Calu3 (cell line): ENCODE results near the gene TGFBRAP1. TPM values are rescaled to one million over a fixed set of nuclear protein-coding genes. Genes with fewer than 3 reads are reported as not detected.

Experiments used
- BruUV-seq: library from RNA; stranded (reverse); fragments of 400-500 nt; replicated peaks from 2 replicates; lab custom pipeline; 2021; lab: Mats Ljungman, UMichigan
- CTCF ChIA-PET: fragments of 300-600 bp; sonication (Branson Sonifier 250); formaldehyde crosslinking; loops from one replicate; lab custom pipeline; 2022; ENCODE audit warnings: antibody characterized with exemption; lab: Charles Lee
- DNase-seq: peaks from one replicate; pipeline ENCODE4 v3.0.0; 2022
- H3K27ac Mint-ChIP-seq: one replicate; pipeline ENCODE4 v1.8.0; 2022; ENCODE audit warnings: mixed read lengths; ENCODE audit not compliant: unreplicated experiment
- H3K27me3 Mint-ChIP-seq: one replicate; pipeline ENCODE4 v1.8.0; 2022; ENCODE audit warnings: mixed read lengths; ENCODE audit not compliant: unreplicated experiment
- H3K36me3 Mint-ChIP-seq: one replicate; pipeline ENCODE4 v1.8.0; 2022; ENCODE audit warnings: mild to moderate bottlenecking, moderate library complexity, mixed read lengths; ENCODE audit not compliant: insufficient read depth, unreplicated experiment
- H3K4me1 Mint-ChIP-seq: one replicate; pipeline ENCODE4 v1.8.0; 2022; ENCODE audit warnings: mild to moderate bottlenecking, low read depth, mixed read lengths; ENCODE audit not compliant: unreplicated experiment
- H3K4me3 Mint-ChIP-seq: one replicate; pipeline ENCODE4 v1.8.0; 2022; ENCODE audit warnings: mild to moderate bottlenecking, low read depth, moderate library complexity, mixed read lengths; ENCODE audit not compliant: unreplicated experiment
- H3K9me3 Mint-ChIP-seq: one replicate; pipeline ENCODE4 v1.8.0; 2022; ENCODE audit warnings: low read depth, mixed read lengths; ENCODE audit not compliant: unreplicated experiment
- CTCF ChIP-seq: fragments of 200-600 bp; IDR thresholded peaks from one replicate; pipeline ENCODE4 v1.8.0; 2022; ENCODE audit warnings: antibody characterized with exemption; ENCODE audit not compliant: unreplicated experiment
- intact Hi-C: fragments of 100-400 bp; cut with micrococcal nuclease; formaldehyde crosslinking; loops from one replicate; pipeline ENCODE4 v1.10.0; 2022; ENCODE audit not compliant: unreplicated experiment
- total RNA-seq: library from RNA; stranded (reverse); gene quantifications from 2 replicates; pipeline ENCODE4 v1.2.3, GENCODE V29; 2022

The TGFBRAP1 gene
- total RNA-seq, 1 experiment from 2014 or later: 24.3 TPM

GRCh38 chr2:105298017-105298416 is 31.5 kb downstream of the TGFBRAP1 start:
- no peaks in the 10 kb centered on the region for H3K27me3 Mint-ChIP-seq
- no peaks in the 10 kb centered on the region for H3K4me1 Mint-ChIP-seq
- CTCF ChIA-PET: interaction anchor here (0.6 kb wide), 1 partner anchor 223 kb away, joined by 3 read pairs; no protein-coding TSS in a partner anchor
- H3K27ac Mint-ChIP-seq: no peak overlapping the region
- TF ChIP-seq CTCF: no peak
- no peak for DNase-seq
- no peaks in the 10 kb centered on the region for H3K9me3 Mint-ChIP-seq
- BruUV-seq: no TSS peak
- intact Hi-C loops: loop anchor here (10.0 kb wide), 1 partner anchor 183 kb away; no protein-coding TSS in a partner anchor
- peaks cover 13% of the 10 kb centered on the region for H3K36me3 Mint-ChIP-seq
- no peak overlapping the region for H3K4me3 Mint-ChIP-seq

GRCh38 chr2:105297216-105297615 is 32.3 kb downstream of the TGFBRAP1 start:
- no peak for TF ChIP-seq CTCF
- H3K27ac Mint-ChIP-seq: peak overlapping the region; percentile 14
- BruUV-seq: no TSS peak

GRCh38 chr2:105296017-105296611 is 33.4 kb downstream of the TGFBRAP1 start:
- DNase-seq: no peak
- intact Hi-C loops: loop anchor here (10.0 kb wide), 1 partner anchor 181 kb away; no protein-coding TSS in a partner anchor
- Mint-ChIP-seq H3K27ac (no peak overlapping the region), H3K9me3 (no peaks in the 10 kb centered on the region), H3K27me3 (no peaks in the 10 kb centered on the region), H3K4me3 (no peak overlapping the region), H3K36me3 (peaks cover 13% of the 10 kb centered on the region), H3K4me1 (no peaks in the 10 kb centered on the region)
- CTCF ChIA-PET: no interaction called here
- no TSS peak for BruUV-seq
- no peak for TF ChIP-seq CTCF

More at GRCh38 chr2:105297216-105297615, 32.3 kb downstream of the TGFBRAP1 start:
- intact Hi-C loops: loop anchor here (10.0 kb wide), 1 partner anchor 182 kb away; no protein-coding TSS in a partner anchor
- no peaks in the 10 kb centered on the region for H3K27me3 Mint-ChIP-seq
- DNase-seq: no peak
- CTCF ChIA-PET: no interaction called here
- no peak overlapping the region for H3K4me3 Mint-ChIP-seq
- no peaks in the 10 kb centered on the region for H3K4me1 Mint-ChIP-seq
- H3K36me3 Mint-ChIP-seq: peaks cover 13% of the 10 kb centered on the region
- H3K9me3 Mint-ChIP-seq: no peaks in the 10 kb centered on the region

- DNase-seq: peak; percentile 61
- Mint-ChIP-seq H3K9me3 (no peaks in the 10 kb centered on the region), H3K27me3 (no peaks in the 10 kb centered on the region), H3K4me1 (no peaks in the 10 kb centered on the region), H3K27ac (no peak overlapping the region), H3K36me3 (peaks cover 20% of the 10 kb centered on the region), H3K4me3 (no peak overlapping the region)
- TF ChIP-seq CTCF: peak; percentile 54
- no TSS peak for BruUV-seq
- intact Hi-C loops: loop anchor here (10.0 kb wide), 1 partner anchor 180 kb away; no protein-coding TSS in a partner anchor
- CTCF ChIA-PET: interaction anchor here (0.6 to 1.4 kb wide), 4 partner anchors 16 to 123 kb away, joined by 3 to 4 read pairs (median 3); partner anchors contain the start of gene TGFBRAP1
These were observed 34.6 kb downstream of the TGFBRAP1 start for GRCh38 chr2:105294844-105295481.
